HCT116 (cell line): Measurements from ENCODE around the gene PRKAR1A. TPM values are rescaled to one million over a fixed set of nuclear protein-coding genes. Genes with fewer than 3 reads are reported as not detected.

ENCODE experiments used
- ATAC-seq: fragments of 200-7000 bp; cut with Tn5 transposase; 2 replicates; pipeline ENCODE4 v1.9.1; 2020; ENCODE audit warnings: mild to moderate bottlenecking, moderate library complexity
- BruUV-seq: library from RNA; stranded (reverse); fragments of 400-500 nt; replicated peaks from 2 replicates; lab custom pipeline; 2021; lab: Mats Ljungman, UMichigan
- CTCF ChIA-PET: fragments of 300-600 bp; sonication (Branson Sonifier 250); formaldehyde crosslinking; loops from one replicate; lab custom pipeline; 2021; ENCODE audit warnings: antibody characterized with exemption; lab: Charles Lee
- POLR2A ChIA-PET: fragments of 300-600, 350-600 bp; sonication (Branson Sonifier 250); formaldehyde crosslinking; loops from one replicate; lab custom pipeline; 2021; ENCODE audit warnings: antibody characterized with exemption; lab: Charles Lee
- RAD21 ChIA-PET, 2 experiments: fragments of 300-600 bp; sonication (Branson Sonifier 250); formaldehyde crosslinking; loops; one replicate each; lab custom pipeline; 2023; ENCODE audit warnings: low total read pairs in 2 of 2; ENCODE audit not compliant: uncharacterized antibody in 2 of 2, unreplicated experiment in 2 of 2, low non-redundant PET in 1 of 2; lab: Charles Lee
- DNase-seq: peaks from one replicate; pipeline ENCODE4 v3.0.0-alpha.2; 2010; ENCODE audit warnings: low read depth, low spot score
- H2AFZ ChIP-seq: fragments of 200-600 bp; shearing (Covaris generic), sonication (generic); 2 replicates; pipeline ENCODE4 v1.6.1; 2017; ENCODE audit warnings: low read depth, mixed run types, mixed read lengths, antibody characterized with exemption, low read length; ENCODE audit not compliant: poor library complexity, severe bottlenecking
- H3K27ac ChIP-seq: 2 replicates; pipeline ENCODE4 v1.5.1; 2012; ENCODE audit warnings: low read depth, low read length
- H3K27me3 ChIP-seq: fragments of 200-600 bp; sonication (generic); 2 replicates; pipeline ENCODE4 v1.6.1; 2016; ENCODE audit warnings: mixed run types, low read length, mixed read lengths; ENCODE audit not compliant: insufficient read depth
- H3K36me3 ChIP-seq, 2 experiments: fragments of 200-500 bp in 1 of 2; fragments of 200-600 bp in 1 of 2; sonication (Bioruptor generic) in 1 of 2; sonication (generic) in 1 of 2; 2 replicates each; pipeline versions ENCODE4 v1.5.1 to v1.6.1; 2014 to 2016; ENCODE audit warnings: low read length in 2 of 2, inconsistent platforms in 1 of 2, mixed read lengths in 1 of 2, mixed run types in 1 of 2; ENCODE audit not compliant: insufficient read depth in 2 of 2, control insufficient read depth in 1 of 2
- H3K4me1 ChIP-seq, 2 experiments: fragments of 200-600 bp in 1 of 2; sonication (generic) in 1 of 2; 2 replicates each; pipeline versions ENCODE4 v1.5.1 to v1.6.1; 2012 to 2017; ENCODE audit warnings: low read length in 2 of 2, inconsistent platforms in 1 of 2, mild to moderate bottlenecking in 1 of 2, mixed read lengths in 1 of 2, mixed run types in 1 of 2, moderate library complexity in 1 of 2; ENCODE audit not compliant: insufficient read depth in 2 of 2, control insufficient read depth in 1 of 2
- H3K4me2 ChIP-seq: fragments of 200-600 bp; sonication (generic); 2 replicates; pipeline ENCODE4 v1.6.1; 2017; ENCODE audit warnings: mixed run types, low read length, mixed read lengths
- H3K4me3 ChIP-seq, 2 experiments: fragments of 200-600 bp in 1 of 2; sonication (generic) in 1 of 2; replicated peaks in 1 of 2; 2 replicates each; pipeline ENCODE4 v1.5.1; 2011 to 2016; ENCODE audit warnings: low read length in 2 of 2, control low read depth in 1 of 2, low read depth in 1 of 2, mild to moderate bottlenecking in 1 of 2, mixed read lengths in 1 of 2, mixed run types in 1 of 2
- H3K79me2 ChIP-seq: fragments of 200-600 bp; sonication (generic); 2 replicates; pipeline ENCODE4 v1.6.1; 2017; ENCODE audit warnings: mild to moderate bottlenecking, mixed run types, low read length, moderate library complexity, mixed read lengths; ENCODE audit not compliant: insufficient read depth
- H3K9ac ChIP-seq: fragments of 200-600 bp; sonication (generic); 2 replicates; pipeline ENCODE4 v1.6.1; 2016; ENCODE audit warnings: low read length, mixed read lengths
- H3K9me2 ChIP-seq: fragments of 200-600 bp; sonication (generic), shearing (Covaris generic); 2 replicates; pipeline ENCODE4 v1.6.1; 2017; ENCODE audit warnings: mixed run types, mild to moderate bottlenecking, moderate library complexity; ENCODE audit not compliant: insufficient read depth
- H3K9me3 ChIP-seq, 2 experiments: fragments of 200-500 bp in 1 of 2; fragments of 200-600 bp in 1 of 2; sonication (Bioruptor generic) in 1 of 2; sonication (generic) in 1 of 2; 2 replicates each; pipeline ENCODE4 v1.6.1; 2014 to 2017; ENCODE audit warnings: low read length in 2 of 2, mixed read lengths in 2 of 2, inconsistent platforms in 1 of 2, low read depth in 1 of 2, mild to moderate bottlenecking in 1 of 2, mixed run types in 1 of 2, moderate library complexity in 1 of 2; ENCODE audit not compliant: control insufficient read depth in 1 of 2, insufficient read depth in 1 of 2
- H4K20me1 ChIP-seq: fragments of 200-600 bp; sonication (generic), shearing (Covaris generic); 2 replicates; pipeline ENCODE4 v1.6.1; 2017; ENCODE audit warnings: mixed run types, mild to moderate bottlenecking, moderate library complexity; ENCODE audit not compliant: insufficient read depth
- CBX3 ChIP-seq: IDR thresholded peaks from 2 replicates; pipeline ENCODE4 v1.6.1; 2012; ENCODE audit warnings: low read depth
- CEBPB ChIP-seq: IDR thresholded peaks from 2 replicates; pipeline ENCODE4 v1.6.1; 2012; ENCODE audit warnings: low read depth
- EGR1 ChIP-seq: IDR thresholded peaks from 2 replicates; pipeline ENCODE4 v1.6.1; 2012; ENCODE audit warnings: low read depth
- ELF1 ChIP-seq: IDR thresholded peaks from 2 replicates; pipeline ENCODE4 v1.6.1; 2012; ENCODE audit warnings: low read depth, borderline replicate concordance
- FOSL1 ChIP-seq: IDR thresholded peaks from 2 replicates; pipeline ENCODE4 v1.6.1; 2012; ENCODE audit warnings: low read depth
- JUND ChIP-seq: IDR thresholded peaks from 2 replicates; pipeline ENCODE4 v1.6.1; 2012
- POLR2AphosphoS5 ChIP-seq: IDR thresholded peaks from 2 replicates; pipeline ENCODE4 v1.6.1; 2011; ENCODE audit warnings: mild to moderate bottlenecking, low read depth, low read length, moderate library complexity
- RAD21 ChIP-seq: IDR thresholded peaks from 2 replicates; pipeline ENCODE4 v1.6.1; 2012; ENCODE audit warnings: low read depth, mild to moderate bottlenecking
- SIN3A ChIP-seq: IDR thresholded peaks from 2 replicates; pipeline ENCODE4 v1.6.1; 2012; ENCODE audit warnings: low read depth
- SP1 ChIP-seq: IDR thresholded peaks from 2 replicates; pipeline ENCODE4 v1.6.1; 2012; ENCODE audit warnings: low read depth
- TCF7L2 ChIP-seq: IDR thresholded peaks from 2 replicates; pipeline ENCODE4 v1.7.0; 2011; ENCODE audit warnings: borderline replicate concordance, inconsistent platforms; ENCODE audit not compliant: insufficient read depth, insufficient read length; ENCODE audit errors: extremely low read depth
- YY1 ChIP-seq: IDR thresholded peaks from 2 replicates; pipeline ENCODE4 v1.6.1; 2011; ENCODE audit warnings: low read length, low read depth, moderate library complexity, mild to moderate bottlenecking; ENCODE audit not compliant: insufficient replicate concordance; ENCODE audit errors: extremely low read depth
- ZFX ChIP-seq: fragments of 450-650 bp; IDR thresholded peaks from 2 replicates; pipeline ENCODE4 v1.6.1; 2017
- ZNF274 ChIP-seq: fragments of 200-500 bp; sonication (Bioruptor generic); IDR thresholded peaks from 2 replicates; pipeline ENCODE4 v1.6.1; 2014; ENCODE audit warnings: mild to moderate bottlenecking, low read depth, low read length, inconsistent platforms
- intact Hi-C: fragments of 100-400 bp; cut with micrococcal nuclease; formaldehyde crosslinking; loops from 2 replicates; pipeline ENCODE4 v1.10.0; 2022
- total RNA-seq: library from RNA; stranded (reverse); gene quantifications from one replicate; pipeline ENCODE4 v1.2.1, GENCODE V29; 2021; ENCODE audit not compliant: unreplicated experiment
- TF ChIP-seq, protein P1 (sequence below): IDR thresholded peaks from 2 replicates; pipeline ENCODE4 v1.6.1; 2012
- TF ChIP-seq, protein P2 (sequence below): IDR thresholded peaks from 2 replicates; pipeline ENCODE4 v1.6.1; 2011; ENCODE audit warnings: mild to moderate bottlenecking, low read length, moderate library complexity; ENCODE audit not compliant: insufficient replicate concordance; ENCODE audit errors: extremely low read depth

The PRKAR1A gene
- total RNA-seq, 1 experiment from 2014 or later, result 295 TPM

DNA sequence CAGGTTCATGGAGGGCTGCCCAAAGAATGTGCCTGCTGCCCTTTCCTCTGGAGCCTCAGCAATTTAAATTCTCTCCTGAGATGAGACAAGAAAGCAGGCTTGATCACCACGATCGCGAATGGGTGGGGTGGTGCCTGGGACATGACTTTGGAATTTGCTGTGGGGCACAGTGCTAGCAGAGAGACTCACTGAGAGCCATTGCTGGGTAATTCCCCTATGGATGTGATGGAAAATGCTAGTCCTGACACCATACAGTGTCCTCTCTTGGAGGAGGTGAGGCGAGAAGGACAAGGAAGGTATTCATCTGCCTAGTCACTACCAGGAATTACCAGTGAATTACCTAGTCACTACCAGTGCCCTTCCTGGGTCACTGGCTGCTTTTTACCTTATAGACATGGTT, 73.4 kb downstream of the PRKAR1A start:
- TF ChIP-seq, protein P1, sequence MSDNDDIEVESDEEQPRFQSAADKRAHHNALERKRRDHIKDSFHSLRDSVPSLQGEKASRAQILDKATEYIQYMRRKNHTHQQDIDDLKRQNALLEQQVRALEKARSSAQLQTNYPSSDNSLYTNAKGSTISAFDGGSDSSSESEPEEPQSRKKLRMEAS, result no peak
- TF ChIP-seq ZFX, result no peak
- no peak for TF ChIP-seq SIN3A
- no peak for TF ChIP-seq SP1
- TF ChIP-seq FOSL1, result no peak
- no peak for TF ChIP-seq CEBPB
- TF ChIP-seq RAD21, result no peak
- TF ChIP-seq ZNF274, result no peak
- no peak for TF ChIP-seq CBX3
- TF ChIP-seq JUND, result no peak
- no peak for TF ChIP-seq EGR1
- TF ChIP-seq, protein P2, sequence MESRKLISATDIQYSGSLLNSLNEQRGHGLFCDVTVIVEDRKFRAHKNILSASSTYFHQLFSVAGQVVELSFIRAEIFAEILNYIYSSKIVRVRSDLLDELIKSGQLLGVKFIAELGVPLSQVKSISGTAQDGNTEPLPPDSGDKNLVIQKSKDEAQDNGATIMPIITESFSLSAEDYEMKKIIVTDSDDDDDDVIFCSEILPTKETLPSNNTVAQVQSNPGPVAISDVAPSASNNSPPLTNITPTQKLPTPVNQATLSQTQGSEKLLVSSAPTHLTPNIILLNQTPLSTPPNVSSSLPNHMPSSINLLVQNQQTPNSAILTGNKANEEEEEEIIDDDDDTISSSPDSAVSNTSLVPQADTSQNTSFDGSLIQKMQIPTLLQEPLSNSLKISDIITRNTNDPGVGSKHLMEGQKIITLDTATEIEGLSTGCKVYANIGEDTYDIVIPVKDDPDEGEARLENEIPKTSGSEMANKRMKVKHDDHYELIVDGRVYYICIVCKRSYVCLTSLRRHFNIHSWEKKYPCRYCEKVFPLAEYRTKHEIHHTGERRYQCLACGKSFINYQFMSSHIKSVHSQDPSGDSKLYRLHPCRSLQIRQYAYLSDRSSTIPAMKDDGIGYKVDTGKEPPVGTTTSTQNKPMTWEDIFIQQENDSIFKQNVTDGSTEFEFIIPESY, result no peak
- no peak for TF ChIP-seq YY1
- no peak for TF ChIP-seq ELF1
- TF ChIP-seq POLR2AphosphoS5, result no peak
- TF ChIP-seq TCF7L2, result no peak
- no peak overlapping the region for H2AFZ ChIP-seq
- no peaks in the 10 kb centered on the region for H3K79me2 ChIP-seq
- ChIA-PET POLR2A (no interaction called here), RAD21 (no interaction called here), CTCF (no interaction called here)
- H3K27ac ChIP-seq, result no peak overlapping the region
- no peaks in the 10 kb centered on the region for H3K9me3 ChIP-seq
- intact Hi-C loops, result no loop called here
- no peaks in the 10 kb centered on the region for H4K20me1 ChIP-seq
- H3K4me1 ChIP-seq, result no peaks in the 10 kb centered on the region
- H3K4me2 ChIP-seq, result no peak overlapping the region
- DNase-seq (no peak), ATAC-seq (0 out of 2 replicates have a peak, but pooled peaks have one; percentile 17)
- H3K9ac ChIP-seq, result no peak overlapping the region
- H3K4me3 ChIP-seq, result no peak overlapping the region
- BruUV-seq, result no TSS peak
- H3K27me3 ChIP-seq, result no peaks in the 10 kb centered on the region
- no peaks in the 10 kb centered on the region for H3K36me3 ChIP-seq
- no peaks in the 10 kb centered on the region for H3K9me2 ChIP-seq
